Endothelial cell of umbilical vein (primary cell): ENCODE results near the gene CNGB1.
"Not testable (repeated sequence)": the region's sequence is repeated elsewhere in the genome, so short reads cannot be mapped to it uniquely, and the experiment has no call there.

Experiments used
- CTCF ChIP-seq, 2 donors: IDR thresholded peaks; 1 replicate in 1 of 2; 2 replicates in 1 of 2; pipeline ENCODE4 v1.5.1; 2011; ENCODE audit warnings: low read length in 2 of 2, mild to moderate bottlenecking in 2 of 2, moderate library complexity in 2 of 2, control low read depth in 1 of 2, inconsistent platforms in 1 of 2, low read depth in 1 of 2; ENCODE audit not compliant: insufficient read depth in 1 of 2; ENCODE audit errors: extremely low read depth in 1 of 2
- EZH2 ChIP-seq: IDR thresholded peaks from 2 replicates; pipeline ENCODE4 v1.6.1; 2012; ENCODE audit warnings: borderline replicate concordance, low read depth, mild to moderate bottlenecking, moderate library complexity, low read length, inconsistent platforms; ENCODE audit not compliant: severe bottlenecking
- MAX ChIP-seq: IDR thresholded peaks from 2 replicates; pipeline ENCODE4 v1.6.1; 2011; ENCODE audit not compliant: insufficient read depth, insufficient read length
- POLR2A ChIP-seq: IDR thresholded peaks from 2 replicates; pipeline ENCODE4 v1.6.1; 2012; ENCODE audit warnings: low read depth, mild to moderate bottlenecking, control low read depth, low read length

GRCh38 chr16:57917489-57917888, 53.4 kb downstream of the CNGB1 start:
- TF ChIP-seq CTCF (IDR thresholded peaks at IDR 0.05; ENCODE audit: extremely low read depth in 1 of 2, insufficient read depth in 1 of 2, low read depth in 1 of 2, low read length in 2 of 2); POLR2A; MAX; EZH2: not testable (repeated sequence)
